RPMI8226 (cell line): ENCODE measurements around the gene RHOU.
"Not testable (repeated sequence)": the region's sequence is repeated elsewhere in the genome, so short reads cannot be mapped to it uniquely, and the experiment has no call there.

Source experiments
- DNase-seq: peaks from one replicate; pipeline ENCODE4 v3.0.0-alpha.2; 2015

RHOU gene

GRCh38 chr1:228763561-228763960 is 28.3 kb downstream of the RHOU start:
- no peak for DNase-seq

GRCh38 chr1:228765168-228765946 is 30.1 kb downstream of the RHOU start:
- DNase-seq, result peak; percentile 80

GRCh38 chr1:228766788-228767187 is 31.5 kb downstream of the RHOU start:
- no peak for DNase-seq

GRCh38 chr1:228767636-228768354 is 32.5 kb downstream of the RHOU start:
- no peak for DNase-seq

GRCh38 chr1:228768355-228769000 is 33.2 kb downstream of the RHOU start:
- DNase-seq, result no peak

- peak; percentile 47 for DNase-seq
Observed at GRCh38 chr1:228770779-228771223, 35.5 kb downstream of the RHOU start.

GRCh38 chr1:228772516-228773212 is 37.4 kb downstream of the RHOU start:
- DNase-seq, result no peak

GRCh38 chr1:228775946-228776345 is 40.7 kb downstream of the RHOU start:
- DNase-seq, result not testable (repeated sequence)

GRCh38 chr1:228776449-228776848 is 41.2 kb downstream of the RHOU start:
- no peak for DNase-seq

GRCh38 chr1:228777236-228777635 is 42.0 kb downstream of the RHOU start:
- no peak for DNase-seq

- no peak for DNase-seq
Observed at GRCh38 chr1:228778026-228778425, 42.7 kb downstream of the RHOU start.

- no peak for DNase-seq
Observed at GRCh38 chr1:228778466-228778865, 43.2 kb downstream of the RHOU start.

GRCh38 chr1:228778961-228779360 is 43.7 kb downstream of the RHOU start:
- no peak for DNase-seq

GRCh38 chr1:228781161-228781808 is 46.0 kb downstream of the RHOU start:
- no peak for DNase-seq

GRCh38 chr1:228781809-228782661 is 46.8 kb downstream of the RHOU start:
- DNase-seq, result no peak

- no peak for DNase-seq
Observed at GRCh38 chr1:228782662-228783417, 47.6 kb downstream of the RHOU start.

- no peak for DNase-seq
Observed at GRCh38 chr1:228783418-228784040, 48.2 kb downstream of the RHOU start.

- no peak for DNase-seq
Observed at GRCh38 chr1:228784181-228784580, 48.9 kb downstream of the RHOU start.

- DNase-seq, result no peak
Observed at GRCh38 chr1:228785366-228786330, 50.4 kb downstream of the RHOU start.
